K562 (cell line): Measurements from ENCODE around the gene SNUPN. TPM values are rescaled to one million over a fixed set of nuclear protein-coding genes. Genes with fewer than 3 reads are reported as not detected.

Experiments
- ATAC-seq: fragments of 200-7000 bp; cut with Tn5 transposase; 3 replicates; pipeline ENCODE4 v1.9.1; 2020; ENCODE audit warnings: moderate library complexity
- BruUV-seq: library from RNA; stranded (reverse); fragments of 400-500 nt; replicated peaks from 2 replicates; lab custom pipeline; 2021; lab: Mats Ljungman, UMichigan
- CTCF ChIA-PET: fragments of 300-600 bp; formaldehyde crosslinking; extraction: SDS; loops from one replicate; lab custom pipeline; 2021; ENCODE audit warnings: low intra/inter-chr PET ratio; lab: Yijun Ruan, JAX
- POLR2A ChIA-PET: fragments of 300-600, 350-650 bp; sonication (Branson Sonifier 250); formaldehyde crosslinking; extraction: SDS; loops from one replicate; lab custom pipeline; 2021; ENCODE audit warnings: antibody characterized with exemption, inconsistent platforms; lab: Yijun Ruan, JAX
- DNase-seq, 4 experiments: peaks; one replicate each; pipeline versions ENCODE4 v3.0.0 to v3.0.0-alpha.2; 2011 to 2018; ENCODE audit warnings: low spot score in 3 of 4, mixed read lengths in 3 of 4; ENCODE audit errors: extremely low read depth in 1 of 4
- FAIRE-seq: peaks from 2 replicates; lab custom pipeline; 2011; peaks lifted over from hg19 to GRCh38; lab: Jason Lieb, UNC
- H2AFZ ChIP-seq: 2 replicates; pipeline ENCODE4 v1.6.0; 2011; ENCODE audit warnings: low read depth, low read length, control low read depth, inconsistent platforms
- H3K27ac ChIP-seq: fragments of 200-600 bp; 3 replicates; pipeline ENCODE4 v1.8.0; 2011; ENCODE audit warnings: low read depth, mild to moderate bottlenecking, control low read depth, inconsistent platforms, low read length, moderate library complexity, mixed read lengths; ENCODE audit errors: extremely low read depth
- H3K27me3 ChIP-seq, 2 experiments: fragments of 300-600 bp in 1 of 2; 2 replicates in 1 of 2; 3 replicates in 1 of 2; pipeline versions ENCODE4 v1.6.0 to v1.8.0; 2011; ENCODE audit warnings: inconsistent platforms in 2 of 2, low read length in 2 of 2, mild to moderate bottlenecking in 1 of 2, mixed read lengths in 1 of 2, moderate library complexity in 1 of 2; ENCODE audit not compliant: control insufficient read depth in 2 of 2, insufficient read depth in 2 of 2
- H3K36me3 ChIP-seq: fragments of 300-600 bp; 3 replicates; pipeline ENCODE4 v1.8.0; 2011; ENCODE audit warnings: mild to moderate bottlenecking, low read length, inconsistent platforms; ENCODE audit not compliant: control insufficient read depth, insufficient read depth
- H3K4me1 ChIP-seq, 2 experiments: fragments of 200-600 bp in 1 of 2; replicated peaks in 1 of 2; 2 replicates in 1 of 2; 3 replicates in 1 of 2; pipeline versions ENCODE4 v1.5.1 to v1.8.0; 2011; ENCODE audit warnings: inconsistent platforms in 2 of 2, low read length in 2 of 2, mild to moderate bottlenecking in 1 of 2, mixed read lengths in 1 of 2, moderate library complexity in 1 of 2; ENCODE audit not compliant: control insufficient read depth in 2 of 2, insufficient read depth in 2 of 2
- H3K4me2 ChIP-seq: 2 replicates; pipeline ENCODE4 v1.6.1; 2011; ENCODE audit warnings: low read length, control low read depth, inconsistent platforms, mixed read lengths; ENCODE audit not compliant: insufficient read depth
- H3K4me3 ChIP-seq: fragments of 200-600 bp; sonication (generic), shearing (Covaris generic); 2 replicates; pipeline ENCODE4 v1.5.1; 2016; ENCODE audit warnings: control low read depth, inconsistent platforms
- H3K79me2 ChIP-seq: fragments of 200-600 bp; 3 replicates; pipeline ENCODE4 v1.8.0; 2011; ENCODE audit warnings: low read length, inconsistent platforms; ENCODE audit not compliant: control insufficient read depth, insufficient read depth
- H3K9ac ChIP-seq, 2 experiments: 2 replicates each; pipeline versions ENCODE4 v1.6.0 to v1.6.1; 2011; ENCODE audit warnings: low read depth in 2 of 2, low read length in 2 of 2, control low read depth in 1 of 2, inconsistent platforms in 1 of 2, mild to moderate bottlenecking in 1 of 2, mixed read lengths in 1 of 2; ENCODE audit not compliant: insufficient read depth in 1 of 2
- H3K9me1 ChIP-seq: one replicate; pipeline ENCODE4 v1.6.0; 2011; ENCODE audit warnings: inconsistent platforms, mild to moderate bottlenecking, low read length, moderate library complexity; ENCODE audit not compliant: control insufficient read depth, insufficient read depth
- H3K9me3 ChIP-seq: replicated peaks from 2 replicates; pipeline ENCODE4 v1.5.1; 2011; ENCODE audit warnings: low read depth, low read length, inconsistent platforms; ENCODE audit not compliant: control insufficient read depth, insufficient read depth
- H4K20me1 ChIP-seq: replicated peaks from 2 replicates; pipeline ENCODE4 v1.6.1; 2011; ENCODE audit warnings: low read length, inconsistent platforms, mixed read lengths; ENCODE audit not compliant: control insufficient read depth, insufficient read depth
- ATF7 ChIP-seq: fragments of 450-650 bp; IDR thresholded peaks from 2 replicates; pipeline ENCODE4 v1.7.1; 2014; ENCODE audit warnings: mild to moderate bottlenecking, moderate library complexity
- GATAD2A ChIP-seq: fragments of 450-650 bp; IDR thresholded peaks from 2 replicates; pipeline ENCODE4 v1.6.1; 2017
- HDGF ChIP-seq: fragments of 450-650 bp; IDR thresholded peaks from 2 replicates; pipeline ENCODE4 v1.6.1; 2016
- KLF10 ChIP-seq: fragments of 250-450 bp; sonication (Bioruptor Pico); IDR thresholded peaks from 2 replicates; pipeline ENCODE4 v1.6.1; 2021; ENCODE audit warnings: matching md5 sums
- PCBP2 ChIP-seq: fragments of 200-400 bp; formaldehyde crosslinking; IDR thresholded peaks from 2 replicates; pipeline ENCODE4 v1.6.1; 2018; ENCODE audit warnings: low read length, low read depth, mild to moderate bottlenecking, moderate library complexity; ENCODE audit not compliant: poor library complexity, severe bottlenecking
- SRSF9 ChIP-seq: fragments of 200-400 bp; formaldehyde crosslinking; IDR thresholded peaks from 2 replicates; pipeline ENCODE4 v1.6.1; 2017; ENCODE audit warnings: low read depth, low read length, borderline replicate concordance
- ZSCAN32 ChIP-seq: fragments of 450-650 bp; formaldehyde crosslinking; IDR thresholded peaks from 2 replicates; pipeline ENCODE4 v1.4.0; 2020; ENCODE audit warnings: mild to moderate bottlenecking, moderate library complexity
- WGBS: fragments of 100-300 bp; shearing (Covaris generic); methylation state at CpG from one replicate; pipeline ENCODE4 v1.1.6; 2016; ENCODE audit warnings: low coverage, mixed read lengths; ENCODE audit not compliant: insufficient coverage; ENCODE audit errors: missing lambda C conversion rate; 5-methylcytosine and 5-hydroxymethylcytosine counted together
- in situ Hi-C: fragments of 300-500 bp; cut with MboI; formaldehyde crosslinking; loops from 4 replicates; pipeline ENCODE4 v1.15.0; 2018; ENCODE audit warnings: inconsistent platforms, mixed read lengths
- intact Hi-C: fragments of 100-400 bp; cut with micrococcal nuclease; formaldehyde crosslinking; loops from 2 replicates; pipeline ENCODE4 v1.14.2; 2022
- polyA plus RNA-seq, 8 experiments: library from polyadenylated mRNA; depleted of rRNA in 4 of 8; stranded (reverse) in 5 of 8; unstranded in 3 of 8; fragments of >200 nt; fragmentation: Nextera tagmentation in 2 of 8; fragmentation: Illumina TruSeq in 1 of 8; extraction: Ambion mirVana in 2 of 8; extraction: Trizol in 1 of 8; gene quantifications; 2 replicates each; pipeline versions ENCODE4 v1.2.1 to v1.2.3, GENCODE V29; 2011 to 2014; ENCODE audit warnings: inconsistent platforms in 1 of 8, missing spikeins in 1 of 8
- total RNA-seq, 7 experiments: library from RNA; depleted of rRNA in 6 of 7; stranded (reverse); fragments of >200 nt in 6 of 7; fragmentation: Illumina TruSeq in 2 of 7; extraction: Trizol in 2 of 7; gene quantifications; 2 replicates each; pipeline versions ENCODE4 v1.2.1 to v1.2.3, GENCODE V29; 2011 to 2021; ENCODE audit warnings: low replicate concordance in 1 of 7
- TF ChIP-seq, protein P1 (sequence below): IDR thresholded peaks from 2 replicates; pipeline ENCODE4 v1.6.1; 2011; ENCODE audit not compliant: insufficient read length; ENCODE audit errors: extremely low read depth
- TF ChIP-seq, protein P2 (sequence below): fragments of 450-650 bp; IDR thresholded peaks from 2 replicates; pipeline ENCODE4 v1.7.1; 2018; ENCODE audit warnings: mild to moderate bottlenecking, low read depth; ENCODE audit not compliant: partially characterized antibody
- TF ChIP-seq, protein P3 (sequence below): fragments of 250-450 bp; sonication (Bioruptor Pico); IDR thresholded peaks from 2 replicates; pipeline ENCODE4 v1.8.0; 2021; ENCODE audit warnings: moderate library complexity, mild to moderate bottlenecking, inconsistent platforms
- TF ChIP-seq, protein P4 (sequence below): sonication (generic); formaldehyde crosslinking; IDR thresholded peaks from 2 replicates; pipeline ENCODE4 v1.8.0; 2022; ENCODE audit warnings: missing genetic modification reagents, mild to moderate bottlenecking, borderline replicate concordance

The SNUPN gene
- total and polyA plus RNA-seq, 9 of the 15 experiments (the other 6 are each of a cell fraction or from before 2014, with no cell fraction given) = 32.2 to 78.3 (median 40.0) TPM

DNA sequence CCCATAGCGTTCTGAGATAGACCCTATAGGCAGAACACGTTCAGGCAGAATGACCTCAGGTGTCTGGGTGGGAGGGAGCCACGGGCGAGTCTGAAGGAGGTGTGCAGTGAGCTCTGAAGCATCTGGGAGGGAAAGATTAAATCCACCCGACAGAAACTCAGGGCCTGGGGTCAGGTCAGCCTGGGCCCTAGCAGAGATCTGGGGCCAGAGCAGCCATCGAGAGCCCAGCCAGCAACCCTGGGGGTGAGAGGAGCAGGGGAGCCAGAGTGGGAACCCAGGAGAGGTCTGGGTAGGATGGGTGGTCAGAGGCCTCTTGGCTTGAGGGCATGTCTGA, 44.3 kb upstream of the SNUPN start (continued):
- TF ChIP-seq, protein P1, sequence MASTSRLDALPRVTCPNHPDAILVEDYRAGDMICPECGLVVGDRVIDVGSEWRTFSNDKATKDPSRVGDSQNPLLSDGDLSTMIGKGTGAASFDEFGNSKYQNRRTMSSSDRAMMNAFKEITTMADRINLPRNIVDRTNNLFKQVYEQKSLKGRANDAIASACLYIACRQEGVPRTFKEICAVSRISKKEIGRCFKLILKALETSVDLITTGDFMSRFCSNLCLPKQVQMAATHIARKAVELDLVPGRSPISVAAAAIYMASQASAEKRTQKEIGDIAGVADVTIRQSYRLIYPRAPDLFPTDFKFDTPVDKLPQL = no peak
- no peak for TF ChIP-seq GATAD2A
- TF ChIP-seq ATF7 = no peak
- TF ChIP-seq, protein P2, sequence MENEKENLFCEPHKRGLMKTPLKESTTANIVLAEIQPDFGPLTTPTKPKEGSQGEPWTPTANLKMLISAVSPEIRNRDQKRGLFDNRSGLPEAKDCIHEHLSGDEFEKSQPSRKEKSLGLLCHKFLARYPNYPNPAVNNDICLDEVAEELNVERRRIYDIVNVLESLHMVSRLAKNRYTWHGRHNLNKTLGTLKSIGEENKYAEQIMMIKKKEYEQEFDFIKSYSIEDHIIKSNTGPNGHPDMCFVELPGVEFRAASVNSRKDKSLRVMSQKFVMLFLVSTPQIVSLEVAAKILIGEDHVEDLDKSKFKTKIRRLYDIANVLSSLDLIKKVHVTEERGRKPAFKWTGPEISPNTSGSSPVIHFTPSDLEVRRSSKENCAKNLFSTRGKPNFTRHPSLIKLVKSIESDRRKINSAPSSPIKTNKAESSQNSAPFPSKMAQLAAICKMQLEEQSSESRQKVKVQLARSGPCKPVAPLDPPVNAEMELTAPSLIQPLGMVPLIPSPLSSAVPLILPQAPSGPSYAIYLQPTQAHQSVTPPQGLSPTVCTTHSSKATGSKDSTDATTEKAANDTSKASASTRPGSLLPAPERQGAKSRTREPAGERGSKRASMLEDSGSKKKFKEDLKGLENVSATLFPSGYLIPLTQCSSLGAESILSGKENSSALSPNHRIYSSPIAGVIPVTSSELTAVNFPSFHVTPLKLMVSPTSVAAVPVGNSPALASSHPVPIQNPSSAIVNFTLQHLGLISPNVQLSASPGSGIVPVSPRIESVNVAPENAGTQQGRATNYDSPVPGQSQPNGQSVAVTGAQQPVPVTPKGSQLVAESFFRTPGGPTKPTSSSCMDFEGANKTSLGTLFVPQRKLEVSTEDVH = no peak
- no peak for TF ChIP-seq PCBP2

DNA sequence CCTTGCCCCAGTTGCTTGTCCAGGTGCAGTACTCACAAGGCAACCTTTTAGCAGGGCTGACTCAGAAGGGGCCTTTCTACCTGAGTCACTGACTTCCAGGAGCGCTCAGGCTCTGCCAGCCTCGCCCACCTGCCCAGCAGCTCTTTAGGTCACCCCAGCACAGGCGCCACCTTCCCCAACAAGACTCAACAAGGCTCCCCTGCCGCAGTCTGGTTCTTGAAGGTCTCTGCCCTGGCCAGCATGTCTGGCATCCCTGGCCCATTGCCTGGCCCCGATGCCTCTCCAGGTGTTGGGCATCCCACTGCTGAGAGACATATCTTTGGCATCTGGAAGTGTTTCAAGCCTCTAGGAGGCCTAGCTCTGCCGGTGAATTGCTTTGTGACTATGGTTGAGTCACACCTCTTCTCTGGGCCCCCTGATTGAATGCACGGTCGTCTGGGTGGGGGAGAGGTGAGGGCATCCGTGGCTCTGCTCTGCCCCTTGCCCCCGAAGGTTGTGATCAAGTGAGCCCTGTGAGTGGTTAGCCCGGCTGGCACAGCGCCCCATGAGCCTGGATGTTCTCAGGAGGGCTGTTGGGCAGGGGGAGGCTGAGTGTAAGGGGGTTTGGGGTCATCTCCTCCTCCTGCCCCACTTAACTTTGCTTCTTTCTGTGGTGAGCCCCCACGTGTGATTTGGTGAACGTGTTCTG, 43.8 kb upstream of the SNUPN start:
- Histone ChIP-seq H3K9ac (peak overlapping the region in 1 of 2 experiments; percentile 83; a peak in 3 of 4 replicates), H3K27me3 (no peaks in the 10 kb centered on the region), H3K4me3 (no peak overlapping the region), H2AFZ (no peak overlapping the region), H3K4me1 (peaks cover 10 to 38% of the 10 kb centered on the region in 2 experiments; a peak in 4 of 5 replicates), H3K36me3 (no peaks in the 10 kb centered on the region), H3K79me2 (no peaks in the 10 kb centered on the region), H4K20me1 (peaks cover 6% of the 10 kb centered on the region), H3K4me2 (no peak overlapping the region), H3K9me3 (no peaks in the 10 kb centered on the region), H3K27ac (no peak overlapping the region), H3K9me1 (peaks cover 3% of the 10 kb centered on the region)
- intact Hi-C loops (no loop called here), in situ Hi-C loops (no loop called here)
- FAIRE-seq (no peak), DNase-seq (no peak), ATAC-seq (no peak)
- no TSS peak for BruUV-seq
- WGBS = 59% methylated on average over 12 of the region's 14 CpGs
- ChIA-PET POLR2A (interaction anchor here (0.6 to 1.4 kb wide), 4 partner anchors 9 to 211 kb away, joined by 3 to 14 read pairs (median 4); partner anchors contain the start of gene SNX33), CTCF (no interaction called here)
- TF ChIP-seq ZSCAN32 (CRISPR knock-in tag) = no peak
- TF ChIP-seq, protein P3, sequence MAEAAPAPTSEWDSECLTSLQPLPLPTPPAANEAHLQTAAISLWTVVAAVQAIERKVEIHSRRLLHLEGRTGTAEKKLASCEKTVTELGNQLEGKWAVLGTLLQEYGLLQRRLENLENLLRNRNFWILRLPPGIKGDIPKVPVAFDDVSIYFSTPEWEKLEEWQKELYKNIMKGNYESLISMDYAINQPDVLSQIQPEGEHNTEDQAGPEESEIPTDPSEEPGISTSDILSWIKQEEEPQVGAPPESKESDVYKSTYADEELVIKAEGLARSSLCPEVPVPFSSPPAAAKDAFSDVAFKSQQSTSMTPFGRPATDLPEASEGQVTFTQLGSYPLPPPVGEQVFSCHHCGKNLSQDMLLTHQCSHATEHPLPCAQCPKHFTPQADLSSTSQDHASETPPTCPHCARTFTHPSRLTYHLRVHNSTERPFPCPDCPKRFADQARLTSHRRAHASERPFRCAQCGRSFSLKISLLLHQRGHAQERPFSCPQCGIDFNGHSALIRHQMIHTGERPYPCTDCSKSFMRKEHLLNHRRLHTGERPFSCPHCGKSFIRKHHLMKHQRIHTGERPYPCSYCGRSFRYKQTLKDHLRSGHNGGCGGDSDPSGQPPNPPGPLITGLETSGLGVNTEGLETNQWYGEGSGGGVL = no peak
- TF ChIP-seq KLF10 (CRISPR knock-in tag) = no peak
- TF ChIP-seq, protein P4, sequence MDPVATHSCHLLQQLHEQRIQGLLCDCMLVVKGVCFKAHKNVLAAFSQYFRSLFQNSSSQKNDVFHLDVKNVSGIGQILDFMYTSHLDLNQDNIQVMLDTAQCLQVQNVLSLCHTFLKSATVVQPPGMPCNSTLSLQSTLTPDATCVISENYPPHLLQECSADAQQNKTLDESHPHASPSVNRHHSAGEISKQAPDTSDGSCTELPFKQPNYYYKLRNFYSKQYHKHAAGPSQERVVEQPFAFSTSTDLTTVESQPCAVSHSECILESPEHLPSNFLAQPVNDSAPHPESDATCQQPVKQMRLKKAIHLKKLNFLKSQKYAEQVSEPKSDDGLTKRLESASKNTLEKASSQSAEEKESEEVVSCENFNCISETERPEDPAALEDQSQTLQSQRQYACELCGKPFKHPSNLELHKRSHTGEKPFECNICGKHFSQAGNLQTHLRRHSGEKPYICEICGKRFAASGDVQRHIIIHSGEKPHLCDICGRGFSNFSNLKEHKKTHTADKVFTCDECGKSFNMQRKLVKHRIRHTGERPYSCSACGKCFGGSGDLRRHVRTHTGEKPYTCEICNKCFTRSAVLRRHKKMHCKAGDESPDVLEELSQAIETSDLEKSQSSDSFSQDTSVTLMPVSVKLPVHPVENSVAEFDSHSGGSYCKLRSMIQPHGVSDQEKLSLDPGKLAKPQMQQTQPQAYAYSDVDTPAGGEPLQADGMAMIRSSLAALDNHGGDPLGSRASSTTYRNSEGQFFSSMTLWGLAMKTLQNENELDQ (CRISPR knock-in tag) = no peak
- TF ChIP-seq SRSF9 = no peak
- no peak for TF ChIP-seq HDGF
